SU-DHL-6 (cell line): ENCODE measurements around the gene PPFIBP1.

Experiments used
- CTCF ChIP-seq: fragments of 200-600 bp; sonication (generic); IDR thresholded peaks from one replicate; pipeline ENCODE4 v1.5.1; 2017; ENCODE audit warnings: antibody characterized with exemption, mild to moderate bottlenecking, low read length, moderate library complexity; ENCODE audit not compliant: insufficient read depth, poor library complexity, severe bottlenecking
- EZH2phosphoT487 ChIP-seq: fragments of 200-600 bp; sonication (generic), shearing (Covaris generic); conservative IDR thresholded peaks from 2 replicates; pipeline ENCODE4 v1.6.1; 2018; ENCODE audit warnings: mild to moderate bottlenecking, antibody characterized with exemption, low read length, moderate library complexity, mixed read lengths

GRCh38 chr12:27604431-27604830 lies 80.4 kb downstream of the PPFIBP1 start:
- TF ChIP-seq EZH2phosphoT487 (no peak), CTCF (no peak)
